ENCODE results near the gene SHISAL1. TPM values are rescaled to one million over a fixed set of nuclear protein-coding genes. Genes with fewer than 3 reads are reported as not detected.

SHISAL1 gene
- total RNA-seq, 2 experiments from 2014 or later, result not detected

GRCh38 chr22:44195189-44195871, 117.4 kb downstream of the SHISAL1 start:
- Mint-ChIP-seq H3K27me3 (no peaks in the 10 kb centered on the region), H3K36me3 (ENCODE audit: low read depth) (peaks cover 57% of the 10 kb centered on the region), H3K9me3 (no peaks in the 10 kb centered on the region), H3K4me3 (no peak overlapping the region), H3K27ac (no peak overlapping the region), H3K4me1 (ENCODE audit: low read depth) (peaks cover 49% of the 10 kb centered on the region)
- Histone ChIP-seq H3K27me3 (ENCODE audit: control insufficient read depth in 1 of 2, insufficient read depth in 2 of 2, low read length in 2 of 2) (no peaks in the 10 kb centered on the region), H3K4me3 (ENCODE audit: low read length) (no peak overlapping the region), H3K36me3 (ENCODE audit: insufficient read depth, low read length) (peaks cover 40% of the 10 kb centered on the region), H3K4me1 (ENCODE audit: insufficient read depth, low read length) (peaks cover 55% of the 10 kb centered on the region), H3K27ac (ENCODE audit: low read depth in 1 of 2, low read length in 2 of 2) (no peak overlapping the region), H3K9me3 (ENCODE audit: control insufficient read depth in 1 of 2, insufficient read depth in 1 of 2, low read length in 2 of 2) (no peaks in the 10 kb centered on the region)
- intact Hi-C loops (cut with DNase I, micrococcal nuclease), result no loop called here
- ChIA-PET POLR2A (interaction anchor here (0.7 kb wide), 1 partner anchor 14 kb away, joined by 3 read pairs; the partner anchor contains the start of gene PARVG), CTCF (no interaction called here)
- DNase-seq (no peak), ATAC-seq (ENCODE audit: poor library complexity) (no peak)
- TF ChIP-seq CTCF (IDR thresholded peaks at IDR 0.05), result no peak

DNA sequence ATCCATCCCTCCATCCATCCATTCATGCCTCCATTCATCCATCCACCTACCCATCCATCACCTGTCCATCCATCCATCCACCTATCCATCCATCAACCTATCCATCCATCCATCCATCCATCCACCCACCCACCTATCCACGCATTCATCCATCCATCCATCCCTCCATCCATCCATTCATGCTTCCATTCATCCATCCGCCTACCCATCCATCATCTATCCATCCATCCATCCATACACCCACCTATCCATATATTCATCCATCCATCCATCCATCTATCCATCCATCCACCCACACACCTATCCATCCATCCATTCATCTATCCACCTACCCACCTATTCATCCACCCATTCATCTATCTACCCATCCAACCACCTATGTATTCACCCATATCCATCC, 118.2 kb downstream of the SHISAL1 start:
- ChIA-PET CTCF (no interaction called here), POLR2A (no interaction called here)
- ATAC-seq (ENCODE audit: poor library complexity) (no peak), DNase-seq (no peak)
- Histone ChIP-seq H3K36me3 (ENCODE audit: insufficient read depth, low read length) (peaks cover 32% of the 10 kb centered on the region), H3K27me3 (ENCODE audit: control insufficient read depth in 1 of 2, insufficient read depth in 2 of 2, low read length in 2 of 2) (no peaks in the 10 kb centered on the region), H3K4me3 (ENCODE audit: low read length) (no peak overlapping the region), H3K4me1 (ENCODE audit: insufficient read depth, low read length) (peaks cover 50% of the 10 kb centered on the region), H3K27ac (ENCODE audit: low read depth in 1 of 2, low read length in 2 of 2) (no peak overlapping the region), H3K9me3 (ENCODE audit: control insufficient read depth in 1 of 2, insufficient read depth in 1 of 2, low read length in 2 of 2) (no peaks in the 10 kb centered on the region)
- H3K27me3 Mint-ChIP-seq, result no peaks in the 10 kb centered on the region
- intact Hi-C loops (cut with DNase I, micrococcal nuclease), result no loop called here
- H3K36me3 Mint-ChIP-seq (ENCODE audit: low read depth), result peaks cover 50% of the 10 kb centered on the region
- no peaks in the 10 kb centered on the region for H3K9me3 Mint-ChIP-seq
- peak overlapping the region; percentile 67 for H3K27ac Mint-ChIP-seq
- no peak overlapping the region for H3K4me3 Mint-ChIP-seq
- H3K4me1 Mint-ChIP-seq (ENCODE audit: low read depth), result peaks cover 46% of the 10 kb centered on the region
- TF ChIP-seq CTCF (IDR thresholded peaks at IDR 0.05), result no peak

Other genes starting within 250 kb of the SHISAL1 start
- gene PARVG, start 132.0 kb downstream of the SHISAL1 start, total RNA-seq, result 100 to 1,000 TPM; 142 to 146 TPM
- gene RTL6, start 185.3 kb upstream of the SHISAL1 start, total RNA-seq, result 10 to 100 TPM; 18.1 to 18.5 TPM